ENCODE data around the gene NCAM1.

- TF ChIP-seq CTCF (IDR thresholded peaks at IDR 0.05 in 8 of 11, conservative IDR thresholded peaks at IDR 0.05 in 3 of 11) (no peak), POLR2A (IDR thresholded peaks at IDR 0.05) (no peak), POLR2AphosphoS5 (IDR thresholded peaks at IDR 0.05) (no peak)
Observed at GRCh38 chr11:113275602-113276001, 314.4 kb downstream of the NCAM1 start.

Data from spleen (tissue), 7 donors.